Loucy (cell line): Measurements from ENCODE around the gene SLX9.

Source experiments
- CTCF ChIP-seq: fragments of 200-600 bp; sonication (generic); conservative IDR thresholded peaks from 2 replicates; pipeline ENCODE4 v1.5.1; 2014; ENCODE audit warnings: mild to moderate bottlenecking, antibody characterized with exemption, low read length
- EZH2phosphoT487 ChIP-seq: fragments of 200-600 bp; IDR thresholded peaks from 2 replicates; pipeline ENCODE4 v1.6.1; 2018; ENCODE audit warnings: antibody characterized with exemption, mild to moderate bottlenecking, moderate library complexity, borderline replicate concordance

GRCh38 chr21:45010096-45010495, 70.3 kb downstream of the SLX9 start:
- no peak for TF ChIP-seq CTCF
- no peak for TF ChIP-seq EZH2phosphoT487
